ENCODE data around the gene WWOX. TPM values are rescaled to one million over a fixed set of nuclear protein-coding genes. Genes with fewer than 3 reads are reported as not detected.

The WWOX gene
- total RNA-seq, 3 donors from 2014 or later (not counting 1 experiment from before 2014, with no cell fraction given), result 21.0 to 29.8 (median 27.0) TPM

GRCh38 chr16:78929841-78930240, 830.4 kb downstream of the WWOX start:
- H3K27me3 ChIP-seq (ENCODE audit: control insufficient read depth, insufficient read depth, low read length), result no peaks in the 10 kb centered on the region
- DNase-seq, result no peak
- no peaks in the 10 kb centered on the region for H3K9me3 ChIP-seq (ENCODE audit: control insufficient read depth, insufficient read depth, low read length)
- H3K4me1 Mint-ChIP-seq, result peaks cover 2 to 9% of the 10 kb centered on the region in 2 donors
- no peak for TF ChIP-seq CTCF (IDR thresholded peaks at IDR 0.05)
- H3K36me3 ChIP-seq (ENCODE audit: control insufficient read depth, insufficient read depth, low read length), result no peaks in the 10 kb centered on the region
- no peak overlapping the region for H3K4me3 Mint-ChIP-seq
- ATAC-seq, result no peak
- no peak overlapping the region for H3K4me3 ChIP-seq (ENCODE audit: low read length)
- no peaks in the 10 kb centered on the region for H3K9me3 Mint-ChIP-seq
- 94% methylated on average over 5 of the region's 7 CpGs for WGBS (ENCODE audit: insufficient coverage)
- H3K27ac ChIP-seq (ENCODE audit: low read length), result no peak overlapping the region
- H3K36me3 Mint-ChIP-seq, result no peaks in the 10 kb centered on the region
- intact Hi-C loops (cut with micrococcal nuclease), result no loop called here
- H3K27me3 Mint-ChIP-seq (ENCODE audit: low read depth in 2 of 2), result no peaks in the 10 kb centered on the region
- no peaks in the 10 kb centered on the region for H3K4me1 ChIP-seq (ENCODE audit: control insufficient read depth, insufficient read depth, low read length)
- no peak overlapping the region for H3K27ac Mint-ChIP-seq

GRCh38 chr16:78930561-78930960, 831.1 kb downstream of the WWOX start:
- H3K36me3 ChIP-seq (ENCODE audit: control insufficient read depth, insufficient read depth, low read length), result no peaks in the 10 kb centered on the region
- WGBS (ENCODE audit: insufficient coverage), result 93% methylated on average over 4 of the region's 4 CpGs
- no peak overlapping the region for H3K27ac ChIP-seq (ENCODE audit: low read length)
- no peak for TF ChIP-seq CTCF (IDR thresholded peaks at IDR 0.05)
- H3K27me3 Mint-ChIP-seq (ENCODE audit: low read depth in 2 of 2), result no peaks in the 10 kb centered on the region
- no peak overlapping the region for H3K4me3 Mint-ChIP-seq
- no peaks in the 10 kb centered on the region for H3K9me3 ChIP-seq (ENCODE audit: control insufficient read depth, insufficient read depth, low read length)
- no peak overlapping the region for H3K4me3 ChIP-seq (ENCODE audit: low read length)
- no peaks in the 10 kb centered on the region for H3K36me3 Mint-ChIP-seq
- no peaks in the 10 kb centered on the region for H3K4me1 ChIP-seq (ENCODE audit: control insufficient read depth, insufficient read depth, low read length)
- no peaks in the 10 kb centered on the region for H3K27me3 ChIP-seq (ENCODE audit: control insufficient read depth, insufficient read depth, low read length)
- intact Hi-C loops (cut with micrococcal nuclease), result no loop called here
- H3K27ac Mint-ChIP-seq, result no peak overlapping the region
- peaks cover 0 to 2% of the 10 kb centered on the region in 2 donors for H3K4me1 Mint-ChIP-seq
- no peaks in the 10 kb centered on the region for H3K9me3 Mint-ChIP-seq
- ATAC-seq (no peak), DNase-seq (no peak)

GRCh38 chr16:78931267-78931666, 831.8 kb downstream of the WWOX start:
- Mint-ChIP-seq H3K36me3 (no peaks in the 10 kb centered on the region), H3K9me3 (no peaks in the 10 kb centered on the region), H3K27me3 (ENCODE audit: low read depth in 2 of 2) (no peaks in the 10 kb centered on the region), H3K4me1 (no peaks in the 10 kb centered on the region), H3K27ac (no peak overlapping the region), H3K4me3 (no peak overlapping the region)
- intact Hi-C loops (cut with micrococcal nuclease), result no loop called here
- DNase-seq, result no peak
- H3K27me3 ChIP-seq (ENCODE audit: control insufficient read depth, insufficient read depth, low read length), result no peaks in the 10 kb centered on the region
- 90% methylated on average over 2 of the region's 2 CpGs for WGBS (ENCODE audit: insufficient coverage)
- H3K4me3 ChIP-seq (ENCODE audit: low read length), result no peak overlapping the region
- no peak for TF ChIP-seq CTCF (IDR thresholded peaks at IDR 0.05)
- no peaks in the 10 kb centered on the region for H3K4me1 ChIP-seq (ENCODE audit: control insufficient read depth, insufficient read depth, low read length)
- ATAC-seq, result no peak
- no peaks in the 10 kb centered on the region for H3K9me3 ChIP-seq (ENCODE audit: control insufficient read depth, insufficient read depth, low read length)
- no peaks in the 10 kb centered on the region for H3K36me3 ChIP-seq (ENCODE audit: control insufficient read depth, insufficient read depth, low read length)
- no peak overlapping the region for H3K27ac ChIP-seq (ENCODE audit: low read length)

- H3K36me3 Mint-ChIP-seq, result no peaks in the 10 kb centered on the region
- no peak overlapping the region for H3K4me3 Mint-ChIP-seq
- DNase-seq (no peak), ATAC-seq (no peak)
- WGBS (ENCODE audit: insufficient coverage), result 100% methylated on average over 3 of the region's 4 CpGs
- Histone ChIP-seq H3K36me3 (ENCODE audit: control insufficient read depth, insufficient read depth, low read length) (no peaks in the 10 kb centered on the region), H3K27me3 (ENCODE audit: control insufficient read depth, insufficient read depth, low read length) (no peaks in the 10 kb centered on the region), H3K4me3 (ENCODE audit: low read length) (no peak overlapping the region), H3K27ac (ENCODE audit: low read length) (no peak overlapping the region), H3K9me3 (ENCODE audit: control insufficient read depth, insufficient read depth, low read length) (no peaks in the 10 kb centered on the region), H3K4me1 (ENCODE audit: control insufficient read depth, insufficient read depth, low read length) (no peaks in the 10 kb centered on the region)
- no peaks in the 10 kb centered on the region for H3K9me3 Mint-ChIP-seq
- no peak for TF ChIP-seq CTCF (IDR thresholded peaks at IDR 0.05)
- H3K4me1 Mint-ChIP-seq, result no peaks in the 10 kb centered on the region
- H3K27ac Mint-ChIP-seq, result no peak overlapping the region
- intact Hi-C loops (cut with micrococcal nuclease), result no loop called here
- H3K27me3 Mint-ChIP-seq (ENCODE audit: low read depth in 2 of 2), result no peaks in the 10 kb centered on the region
These were observed 832.2 kb downstream of the WWOX start for GRCh38 chr16:78931678-78932077.

Measured in natural killer cell (primary cell).